ENCODE measurements around the gene GPHA2. TPM values are rescaled to one million over a fixed set of nuclear protein-coding genes. Genes with fewer than 3 reads are reported as not detected.

GPHA2 gene
- total and polyA plus RNA-seq, 2 of the 13 experiments (the other 11 are each of a cell fraction or from before 2014, with no cell fraction given) = 13.0 to 19.1 TPM

DNA sequence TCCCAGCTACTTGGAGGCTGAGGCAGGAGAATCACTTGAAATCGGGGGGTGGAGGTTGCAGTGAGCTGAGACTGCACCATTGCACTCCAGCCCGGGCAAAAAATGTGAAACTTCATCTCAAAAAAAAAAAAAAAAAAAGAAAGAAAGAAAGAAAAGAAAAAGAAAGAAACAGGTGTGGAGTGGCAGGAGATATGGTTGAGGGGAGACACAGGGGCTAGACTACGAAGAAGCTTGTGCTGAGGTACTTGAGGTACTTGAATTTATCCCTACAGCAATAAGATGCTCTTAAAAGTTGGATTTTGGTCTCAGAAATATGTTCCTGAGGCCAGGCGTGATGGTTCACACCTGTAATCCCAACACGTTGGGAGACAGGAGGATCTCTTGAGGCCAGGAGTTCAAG, 38.4 kb upstream of the GPHA2 start:
- no peak for DNase-seq (ENCODE audit: low spot score)
- Histone ChIP-seq H2AFZ (ENCODE audit: low read length) (no peak overlapping the region), H3K36me3 (replicated peaks in 1 of 2; ENCODE audit: control insufficient read depth in 1 of 2, insufficient read depth in 2 of 2, low read length in 2 of 2) (no peaks in the 10 kb centered on the region), H3K4me1 (ENCODE audit: insufficient read depth, low read length) (no peaks in the 10 kb centered on the region), H3K9ac (ENCODE audit: insufficient read depth, low read depth, low read length) (no peak overlapping the region), H3K4me2 (ENCODE audit: low read depth, low read length) (no peak overlapping the region), H4K20me1 (ENCODE audit: insufficient read depth, low read length) (no peaks in the 10 kb centered on the region), H3K27me3 (ENCODE audit: control insufficient read depth in 1 of 2, insufficient read depth in 2 of 2, low read length in 2 of 2) (peaks cover 0 to 11% of the 10 kb centered on the region in 2 experiments; a peak in 2 of 5 replicates), H3K4me3 (replicated peaks in 1 of 3; ENCODE audit: insufficient read depth in 1 of 3, low read depth in 2 of 3, low read length in 3 of 3) (no peak overlapping the region), H3K9me3 (ENCODE audit: low read length) (no peaks in the 10 kb centered on the region), H3K27ac (ENCODE audit: extremely low read length, insufficient read depth, low read length) (no peak overlapping the region), H3K79me2 (ENCODE audit: insufficient read depth, low read length) (no peaks in the 10 kb centered on the region)
- no TSS peak for BruUV-seq (replicated peaks)
- TF ChIP-seq, protein P1, sequence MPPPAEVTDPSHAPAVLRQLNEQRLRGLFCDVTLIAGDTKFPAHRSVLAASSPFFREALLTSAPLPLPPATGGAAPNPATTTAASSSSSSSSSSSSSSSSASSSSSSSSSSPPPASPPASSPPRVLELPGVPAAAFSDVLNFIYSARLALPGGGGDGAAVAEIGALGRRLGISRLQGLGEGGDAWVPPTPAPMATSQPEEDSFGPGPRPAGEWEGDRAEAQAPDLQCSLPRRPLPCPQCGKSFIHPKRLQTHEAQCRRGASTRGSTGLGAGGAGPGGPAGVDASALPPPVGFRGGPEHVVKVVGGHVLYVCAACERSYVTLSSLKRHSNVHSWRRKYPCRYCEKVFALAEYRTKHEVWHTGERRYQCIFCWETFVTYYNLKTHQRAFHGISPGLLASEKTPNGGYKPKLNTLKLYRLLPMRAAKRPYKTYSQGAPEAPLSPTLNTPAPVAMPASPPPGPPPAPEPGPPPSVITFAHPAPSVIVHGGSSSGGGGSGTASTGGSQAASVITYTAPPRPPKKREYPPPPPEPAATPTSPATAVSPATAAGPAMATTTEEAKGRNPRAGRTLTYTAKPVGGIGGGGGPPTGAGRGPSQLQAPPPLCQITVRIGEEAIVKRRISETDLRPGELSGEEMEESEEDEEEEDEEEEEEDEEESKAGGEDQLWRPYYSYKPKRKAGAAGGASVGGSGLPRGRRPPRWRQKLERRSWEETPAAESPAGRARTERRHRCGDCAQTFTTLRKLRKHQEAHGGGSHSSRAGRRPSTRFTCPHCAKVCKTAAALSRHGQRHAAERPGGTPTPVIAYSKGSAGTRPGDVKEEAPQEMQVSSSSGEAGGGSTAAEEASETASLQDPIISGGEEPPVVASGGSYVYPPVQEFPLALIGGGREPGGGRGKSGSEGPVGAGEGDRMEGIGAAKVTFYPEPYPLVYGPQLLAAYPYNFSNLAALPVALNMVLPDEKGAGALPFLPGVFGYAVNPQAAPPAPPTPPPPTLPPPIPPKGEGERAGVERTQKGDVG (CRISPR knock-in tag; IDR thresholded peaks at IDR 0.05; ENCODE audit: borderline replicate concordance) = no peak
- no peak for TF ChIP-seq BHLHE40 (IDR thresholded peaks at IDR 0.05; ENCODE audit: low read length)
- WGBS (ENCODE audit: low lambda C conversion rate) = 12% methylated on average over 5 of the region's 5 CpGs
- intact Hi-C loops (cut with micrococcal nuclease; ENCODE audit: unreplicated experiment) (no loop called here), in situ Hi-C loops (cut with HindIII; ENCODE audit: extremely low pct_ligation_motif_present, low pct_unique_long_range_greater_than_20kb) (no loop called here)
- CTCF ChIA-PET (ENCODE audit: low intra/inter-chr PET ratio, low total read pairs) = no interaction called here
- no peak for ATAC-seq
- no peak for FAIRE-seq
- POLR2A ChIA-PET = interaction anchor here (0.7 kb wide), 1 partner anchor 9 kb away, joined by 4 read pairs; no protein-coding TSS in a partner anchor

DNA sequence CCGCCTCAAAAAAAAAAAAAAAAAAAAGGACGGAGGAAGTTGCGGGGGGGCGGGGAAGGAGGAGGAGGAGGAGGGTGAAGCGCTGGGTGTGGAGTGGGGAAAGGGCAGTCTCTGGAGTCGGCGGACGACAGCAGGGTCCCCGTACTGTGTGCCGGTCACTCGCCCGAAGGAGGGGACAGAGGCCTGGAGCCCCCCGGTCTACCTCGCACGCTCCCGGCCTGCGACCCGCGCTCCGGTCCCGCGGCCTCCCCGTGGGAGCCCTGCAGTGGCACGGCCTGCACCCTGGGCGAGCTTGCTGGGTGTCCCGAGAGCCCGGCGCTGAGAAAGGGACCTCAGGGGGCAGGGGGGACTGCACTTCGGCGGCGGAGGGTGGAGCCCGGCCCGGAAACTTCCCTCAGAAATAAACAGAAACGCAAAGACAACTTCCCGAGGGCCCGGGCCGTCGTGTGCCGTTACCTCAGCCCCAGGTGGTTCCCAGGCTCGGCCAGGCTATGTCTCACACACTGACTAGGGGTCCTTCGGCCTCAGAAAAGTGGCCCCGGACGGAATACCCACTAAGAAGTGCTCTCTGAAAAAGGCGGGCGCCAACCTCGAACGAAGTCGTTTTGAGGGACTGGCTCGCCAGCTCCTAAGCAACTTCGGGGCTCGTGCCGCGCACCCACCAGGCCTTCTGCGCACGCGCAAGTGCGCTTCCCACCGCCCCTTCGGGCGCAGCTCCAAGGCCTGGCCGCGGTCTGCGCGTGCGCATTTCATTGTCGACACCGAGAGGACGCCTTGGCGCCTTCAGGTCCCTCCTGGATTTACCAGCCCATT, 35.9 kb upstream of the GPHA2 start, which contains the start of gene MAJIN:
Gene MAJIN (minus strand): TSS at position 688 of the 813 bp plus-strand sequence. CDS start 12,703 bp downstream, outside the sequence.
- BruUV-seq (replicated peaks) = no TSS peak
- CTCF ChIA-PET (ENCODE audit: low intra/inter-chr PET ratio, low total read pairs) = no interaction called here
- H3K27ac ChIP-seq (ENCODE audit: extremely low read length, insufficient read depth, low read length) = no peak within 1 kb of the TSS

More for the DNA sequence above, 35.9 kb upstream of the GPHA2 start, which contains the start of gene MAJIN:
- ATAC-seq (no peak), DNase-seq (ENCODE audit: low spot score) (no peak), FAIRE-seq (no peak)
- TF ChIP-seq SNAPC2 (CRISPR knock-in tag; IDR thresholded peaks at IDR 0.05) = no peak
- TF ChIP-seq AGO2 (optimal IDR thresholded peaks at IDR 0.05; ENCODE audit: low read depth, low read length) = no peak
- TF ChIP-seq SRSF1 (optimal IDR thresholded peaks at IDR 0.05; ENCODE audit: low read depth, low read length) = no peak
- TF ChIP-seq MZF1 (CRISPR knock-in tag; IDR thresholded peaks at IDR 0.05; ENCODE audit: borderline replicate concordance) = no peak
- no peak for TF ChIP-seq POLR2AphosphoS2 (IDR thresholded peaks at IDR 0.05; ENCODE audit: low read depth, low read length)
- no peak for TF ChIP-seq ZNF629 (CRISPR knock-in tag; conservative IDR thresholded peaks at IDR 0.05)
- TF ChIP-seq DNMT3B (CRISPR knock-in tag; conservative IDR thresholded peaks at IDR 0.05) = no peak
- TF ChIP-seq ZNF615 (CRISPR knock-in tag; IDR thresholded peaks at IDR 0.05; ENCODE audit: borderline replicate concordance) = no peak
- no peak for TF ChIP-seq ZNF24 (IDR thresholded peaks at IDR 0.05)
- no peak within 1 kb of the TSS for H2AFZ ChIP-seq (ENCODE audit: low read length)
- H3K9ac ChIP-seq (ENCODE audit: insufficient read depth, low read depth, low read length) = no peak within 1 kb of the TSS
- H3K36me3 ChIP-seq (replicated peaks in 1 of 2; ENCODE audit: control insufficient read depth in 1 of 2, insufficient read depth in 2 of 2, low read length in 2 of 2) = no peaks in the 10 kb centered on the region
- POLR2A ChIA-PET = no interaction called here
- no peaks in the 10 kb centered on the region for H3K79me2 ChIP-seq (ENCODE audit: insufficient read depth, low read length)
- H3K4me3 ChIP-seq (replicated peaks in 1 of 3; ENCODE audit: insufficient read depth in 1 of 3, low read depth in 2 of 3, low read length in 3 of 3) = no peak within 1 kb of the TSS
- WGBS (ENCODE audit: low lambda C conversion rate) = 68% methylated on average over 39 of the region's 69 CpGs
- in situ Hi-C loops (cut with HindIII; ENCODE audit: extremely low pct_ligation_motif_present, low pct_unique_long_range_greater_than_20kb) = no loop called here
- H3K4me2 ChIP-seq (ENCODE audit: low read depth, low read length) = no peak within 1 kb of the TSS
- intact Hi-C loops (cut with micrococcal nuclease; ENCODE audit: unreplicated experiment) = no loop called here
- H3K27me3 ChIP-seq (ENCODE audit: control insufficient read depth in 1 of 2, insufficient read depth in 2 of 2, low read length in 2 of 2) = peaks cover 0 to 10% of the 10 kb centered on the region in 2 experiments; a peak in 2 of 5 replicates
- H3K4me1 ChIP-seq (ENCODE audit: insufficient read depth, low read length) = no peaks in the 10 kb centered on the region
- no peaks in the 10 kb centered on the region for H3K9me3 ChIP-seq (ENCODE audit: low read length)
- no peaks in the 10 kb centered on the region for H4K20me1 ChIP-seq (ENCODE audit: insufficient read depth, low read length)

Data from HepG2 (cell line).